ENCODE data around the gene SLCO6A1.

The SLCO6A1 gene

DNA sequence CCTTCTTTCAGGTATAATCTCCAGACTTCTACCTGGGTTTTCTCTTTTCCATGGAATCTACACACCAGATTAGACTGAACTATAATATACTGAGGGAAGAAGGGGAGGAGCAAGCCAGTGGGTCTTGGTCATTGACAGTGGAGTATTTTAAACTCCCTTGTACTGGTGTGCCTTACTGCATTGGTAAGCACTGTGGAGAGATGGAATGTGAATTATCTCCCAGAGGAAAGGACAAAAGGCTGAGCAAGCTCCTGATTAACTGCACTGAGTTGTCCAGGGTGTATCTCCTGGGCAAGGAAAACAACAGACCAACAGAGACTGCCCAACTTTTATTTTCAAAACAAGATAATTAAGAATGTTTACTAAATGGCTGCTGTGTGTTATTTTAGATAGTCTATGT lies 29.8 kb upstream of the SLCO6A1 start:
- TF ChIP-seq EZH2 (optimal IDR thresholded peaks at IDR 0.05; ENCODE audit: low read depth, low read length) (no peak), EZH2phosphoT487 (IDR thresholded peaks at IDR 0.05; ENCODE audit: low read length) (no peak)
- TF ChIP-seq, protein P1, sequence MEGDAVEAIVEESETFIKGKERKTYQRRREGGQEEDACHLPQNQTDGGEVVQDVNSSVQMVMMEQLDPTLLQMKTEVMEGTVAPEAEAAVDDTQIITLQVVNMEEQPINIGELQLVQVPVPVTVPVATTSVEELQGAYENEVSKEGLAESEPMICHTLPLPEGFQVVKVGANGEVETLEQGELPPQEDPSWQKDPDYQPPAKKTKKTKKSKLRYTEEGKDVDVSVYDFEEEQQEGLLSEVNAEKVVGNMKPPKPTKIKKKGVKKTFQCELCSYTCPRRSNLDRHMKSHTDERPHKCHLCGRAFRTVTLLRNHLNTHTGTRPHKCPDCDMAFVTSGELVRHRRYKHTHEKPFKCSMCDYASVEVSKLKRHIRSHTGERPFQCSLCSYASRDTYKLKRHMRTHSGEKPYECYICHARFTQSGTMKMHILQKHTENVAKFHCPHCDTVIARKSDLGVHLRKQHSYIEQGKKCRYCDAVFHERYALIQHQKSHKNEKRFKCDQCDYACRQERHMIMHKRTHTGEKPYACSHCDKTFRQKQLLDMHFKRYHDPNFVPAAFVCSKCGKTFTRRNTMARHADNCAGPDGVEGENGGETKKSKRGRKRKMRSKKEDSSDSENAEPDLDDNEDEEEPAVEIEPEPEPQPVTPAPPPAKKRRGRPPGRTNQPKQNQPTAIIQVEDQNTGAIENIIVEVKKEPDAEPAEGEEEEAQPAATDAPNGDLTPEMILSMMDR (IDR thresholded peaks at IDR 0.05; ENCODE audit: low read length): no peak
- H2AFZ ChIP-seq (ENCODE audit: low read length): peak overlapping the region; percentile 68; the same call in 1 of the 2 replicates
- H3K9me3 ChIP-seq (replicated peaks; ENCODE audit: insufficient read depth, low read length): no peaks in the 10 kb centered on the region
- H3K4me1 ChIP-seq (ENCODE audit: low read length): peaks cover 32% of the 10 kb centered on the region
- no peak overlapping the region for H3K9ac ChIP-seq (ENCODE audit: low read length)
- no peak overlapping the region for H3K4me3 ChIP-seq (ENCODE audit: low read length)
- peaks cover 4% of the 10 kb centered on the region; the same call in 1 of the 2 replicates for H3F3A ChIP-seq (ENCODE audit: insufficient read depth, low read length)
- no peaks in the 10 kb centered on the region for H3K79me2 ChIP-seq (ENCODE audit: low read length)
- H3K9me2 ChIP-seq (replicated peaks; ENCODE audit: insufficient read depth, low read length): no peaks in the 10 kb centered on the region
- no peaks in the 10 kb centered on the region for H4K20me1 ChIP-seq (ENCODE audit: insufficient read depth, low read length)
- DNase-seq: no peak
- H3K4me2 ChIP-seq (ENCODE audit: low read depth, low read length): peak overlapping the region; percentile 75
- H3K27me3 ChIP-seq (replicated peaks; ENCODE audit: insufficient read depth, low read length): no peaks in the 10 kb centered on the region
- H3K36me3 ChIP-seq (replicated peaks; ENCODE audit: insufficient read depth, low read length): no peaks in the 10 kb centered on the region
- no peak overlapping the region for H3K27ac ChIP-seq (ENCODE audit: low read length)

- Histone ChIP-seq H3K9me2 (replicated peaks; ENCODE audit: insufficient read depth, low read length) (no peaks in the 10 kb centered on the region), H3K9ac (ENCODE audit: low read length) (no peak overlapping the region), H3F3A (ENCODE audit: insufficient read depth, low read length) (peaks cover 10% of the 10 kb centered on the region), H3K9me3 (replicated peaks; ENCODE audit: insufficient read depth, low read length) (no peaks in the 10 kb centered on the region), H3K4me2 (ENCODE audit: low read depth, low read length) (no peak overlapping the region), H4K20me1 (ENCODE audit: insufficient read depth, low read length) (no peaks in the 10 kb centered on the region), H3K4me1 (ENCODE audit: low read length) (peaks cover 41% of the 10 kb centered on the region), H3K4me3 (ENCODE audit: low read length) (no peak overlapping the region), H2AFZ (ENCODE audit: low read length) (no peak overlapping the region), H3K27me3 (replicated peaks; ENCODE audit: insufficient read depth, low read length) (no peaks in the 10 kb centered on the region), H3K79me2 (ENCODE audit: low read length) (no peaks in the 10 kb centered on the region), H3K36me3 (replicated peaks; ENCODE audit: insufficient read depth, low read length) (no peaks in the 10 kb centered on the region), H3K27ac (ENCODE audit: low read length) (no peak overlapping the region)
- TF ChIP-seq, protein P1 (IDR thresholded peaks at IDR 0.05; ENCODE audit: low read length): no peak
- TF ChIP-seq EZH2phosphoT487 (IDR thresholded peaks at IDR 0.05; ENCODE audit: low read length): no peak
- no peak for TF ChIP-seq EZH2 (optimal IDR thresholded peaks at IDR 0.05; ENCODE audit: low read depth, low read length)
- no peak for DNase-seq
Observed at GRCh38 chr5:102527547-102527946, 28.7 kb upstream of the SLCO6A1 start.

- no peaks in the 10 kb centered on the region for H3K27me3 ChIP-seq (replicated peaks; ENCODE audit: insufficient read depth, low read length)
- no peak for TF ChIP-seq EZH2phosphoT487 (IDR thresholded peaks at IDR 0.05; ENCODE audit: low read length)
- no peak for TF ChIP-seq EZH2 (optimal IDR thresholded peaks at IDR 0.05; ENCODE audit: low read depth, low read length)
- TF ChIP-seq, protein P1 (IDR thresholded peaks at IDR 0.05; ENCODE audit: low read length): no peak
- no peaks in the 10 kb centered on the region for H3K79me2 ChIP-seq (ENCODE audit: low read length)
- peak overlapping the region; percentile 37; the same call in 1 of the 2 replicates for H3K27ac ChIP-seq (ENCODE audit: low read length)
- H3K36me3 ChIP-seq (replicated peaks; ENCODE audit: insufficient read depth, low read length): no peaks in the 10 kb centered on the region
- H3F3A ChIP-seq (ENCODE audit: insufficient read depth, low read length): peaks cover 10% of the 10 kb centered on the region
- peak; percentile 85 for DNase-seq
- no peaks in the 10 kb centered on the region for H4K20me1 ChIP-seq (ENCODE audit: insufficient read depth, low read length)
- peaks cover 18% of the 10 kb centered on the region for H3K4me1 ChIP-seq (ENCODE audit: low read length)
- H3K9me2 ChIP-seq (replicated peaks; ENCODE audit: insufficient read depth, low read length): no peaks in the 10 kb centered on the region
- H3K4me3 ChIP-seq (ENCODE audit: low read length): peak overlapping the region; percentile 16; the same call in 1 of the 2 replicates
- no peaks in the 10 kb centered on the region for H3K9me3 ChIP-seq (replicated peaks; ENCODE audit: insufficient read depth, low read length)
- peak overlapping the region; percentile 67 for H3K4me2 ChIP-seq (ENCODE audit: low read depth, low read length)
- no peak overlapping the region for H2AFZ ChIP-seq (ENCODE audit: low read length)
- no peak overlapping the region for H3K9ac ChIP-seq (ENCODE audit: low read length)
Observed at GRCh38 chr5:102523541-102524175, 24.9 kb upstream of the SLCO6A1 start.
